GM19025 (cell line): Measurements from ENCODE around the gene HERC2.
"Not testable (repeated sequence)": the region's sequence is repeated elsewhere in the genome, so short reads cannot be mapped to it uniquely, and the experiment has no call there.

Experiments
- ATAC-seq: cut with Tn5 transposase; IDR thresholded peaks from one replicate; pipeline ENCODE4 v1.9.1; 2021; ENCODE audit warnings: mild to moderate bottlenecking, low read depth, moderate library complexity; ENCODE audit not compliant: unreplicated experiment

HERC2 gene

GRCh38 chr15:28190391-28191174, 131.4 kb downstream of the HERC2 start:
- no peak for ATAC-seq

- no peak for ATAC-seq
Measured at GRCh38 chr15:28185148-28185895, 136.7 kb downstream of the HERC2 start.

- no peak for ATAC-seq
Measured at GRCh38 chr15:28184166-28184565, 137.8 kb downstream of the HERC2 start.

- ATAC-seq, result no peak
Measured at GRCh38 chr15:28182731-28183130, 139.2 kb downstream of the HERC2 start.

GRCh38 chr15:28182216-28182615, 139.8 kb downstream of the HERC2 start:
- ATAC-seq, result no peak

- ATAC-seq, result no peak
Measured at GRCh38 chr15:28181366-28181765, 140.6 kb downstream of the HERC2 start.

- no peak for ATAC-seq
Measured at GRCh38 chr15:28179270-28179669, 142.7 kb downstream of the HERC2 start.

- no peak for ATAC-seq
Measured at GRCh38 chr15:28178727-28179126, 143.3 kb downstream of the HERC2 start.

- ATAC-seq, result no peak
Measured at GRCh38 chr15:28178290-28178689, 143.7 kb downstream of the HERC2 start.

- no peak for ATAC-seq
Measured at GRCh38 chr15:28169366-28169765, 152.6 kb downstream of the HERC2 start.

GRCh38 chr15:28168405-28169121, 153.4 kb downstream of the HERC2 start:
- not testable (repeated sequence) for ATAC-seq

GRCh38 chr15:28167042-28167441, 154.9 kb downstream of the HERC2 start:
- no peak for ATAC-seq

- ATAC-seq, result no peak
Measured at GRCh38 chr15:28165791-28166190, 156.2 kb downstream of the HERC2 start.

- ATAC-seq, result no peak
Measured at GRCh38 chr15:28164876-28165275, 157.1 kb downstream of the HERC2 start.

- ATAC-seq, result no peak
Measured at GRCh38 chr15:28154283-28154682, 167.7 kb downstream of the HERC2 start.

- ATAC-seq, result no peak
Measured at GRCh38 chr15:28153492-28154119, 168.4 kb downstream of the HERC2 start.

GRCh38 chr15:28152538-28152923, 169.4 kb downstream of the HERC2 start:
- not testable (repeated sequence) for ATAC-seq

- not testable (repeated sequence) for ATAC-seq
Measured at GRCh38 chr15:28151864-28152537, 170.0 kb downstream of the HERC2 start.

GRCh38 chr15:28147801-28148200, 174.2 kb downstream of the HERC2 start:
- ATAC-seq, result no peak

GRCh38 chr15:28145419-28145818, 176.6 kb downstream of the HERC2 start:
- not testable (repeated sequence) for ATAC-seq
